ENCODE data around the gene S100A16. TPM values are rescaled to one million over a fixed set of nuclear protein-coding genes. Genes with fewer than 3 reads are reported as not detected.

S100A16 gene
- polyA plus RNA-seq, 1 donor (not counting 4 experiments of a cell fraction or from before 2014, with no cell fraction given), result 1,620 TPM

DNA sequence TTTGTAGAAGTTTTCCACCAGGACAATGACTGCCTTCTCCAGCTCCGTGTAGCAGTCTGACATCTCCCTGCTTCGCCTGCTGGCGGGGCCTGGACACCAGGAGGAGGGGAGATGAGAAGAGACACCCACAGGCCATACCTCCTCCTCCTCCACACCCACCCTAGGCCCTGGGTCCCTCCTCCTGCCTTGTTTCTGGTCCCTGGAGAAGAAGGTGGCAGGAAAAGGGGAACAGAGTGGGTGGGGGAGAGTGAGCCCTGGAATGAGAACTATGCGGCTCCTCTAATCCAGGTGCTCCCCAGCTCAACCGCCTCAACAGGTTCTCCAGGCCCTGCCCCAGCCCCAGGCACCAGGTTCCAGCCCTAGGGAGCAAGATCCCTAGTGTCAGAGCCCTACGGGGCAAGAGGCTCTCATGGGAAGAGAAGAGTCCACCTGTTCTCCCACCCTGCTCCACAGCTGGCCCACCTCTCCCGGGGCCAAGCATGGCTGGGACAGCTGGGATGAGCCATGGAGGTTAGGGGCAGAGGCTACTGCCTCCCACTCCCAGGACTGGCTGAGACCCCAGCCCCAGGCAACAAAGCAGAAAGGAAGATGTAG is 4.8 kb downstream of the S100A16 start:
- Histone ChIP-seq H3K27me3 (ENCODE audit: control insufficient read depth, extremely low read depth, insufficient read depth, low read length) (no peaks in the 10 kb centered on the region), H3K27ac (ENCODE audit: control insufficient read depth, insufficient read depth, low read length) (peak overlapping the region; percentile 81), H3K4me3 (ENCODE audit: control insufficient read depth in 2 of 3, extremely low read depth in 1 of 3, insufficient read depth in 2 of 3, low read depth in 1 of 3, low read length in 3 of 3) (peak overlapping the region; percentile 55 to 98 (median 90)), H4K20me1 (ENCODE audit: control insufficient read depth, extremely low read depth, insufficient read depth, low read length) (peaks cover 5% of the 10 kb centered on the region), H3K9me1 (ENCODE audit: control insufficient read depth, extremely low read depth, insufficient read depth, low read length) (no peaks in the 10 kb centered on the region), H3K4me2 (ENCODE audit: control insufficient read depth, extremely low read depth, insufficient read depth, low read depth, low read length) (peak overlapping the region; percentile 98), H3K9me3 (ENCODE audit: control insufficient read depth, low read depth, low read length) (no peaks in the 10 kb centered on the region), H2AFZ (ENCODE audit: control insufficient read depth, low read length) (no peak overlapping the region), H3K79me2 (ENCODE audit: control insufficient read depth, insufficient read depth, low read length) (peaks cover 51% of the 10 kb centered on the region), H3K9ac (ENCODE audit: control insufficient read depth, extremely low read depth, insufficient read depth, low read length) (peak overlapping the region; percentile 99), H3K36me3 (ENCODE audit: control insufficient read depth in 2 of 2, extremely low read depth in 1 of 2, insufficient read depth in 2 of 2, low read length in 2 of 2) (peaks cover 27 to 49% of the 10 kb centered on the region in 2 experiments), H3K4me1 (ENCODE audit: control insufficient read depth, extremely low read depth, insufficient read depth, low read length) (peaks cover 28% of the 10 kb centered on the region)
- FAIRE-seq (peak; percentile 9), DNase-seq (ENCODE audit: low read depth, low spot score) (no peak)
- dilution Hi-C loops (cut with MboI; ENCODE audit: extremely low pct_ligation_motif_present, low sequenced_read_pairs), result no loop called here
- TF ChIP-seq CTCF (optimal IDR thresholded peaks at IDR 0.05 in 1 of 3, IDR thresholded peaks at IDR 0.05 in 1 of 3, conservative IDR thresholded peaks at IDR 0.05 in 1 of 3; ENCODE audit: extremely low read depth in 1 of 3, insufficient read depth in 2 of 3, low read length in 3 of 3) (no peak), EZH2 (IDR thresholded peaks at IDR 0.05; ENCODE audit: low read length) (no peak)

GRCh38 chr1:153607381-153607780 is 5.6 kb downstream of the S100A16 start:
- Histone ChIP-seq H3K36me3 (ENCODE audit: control insufficient read depth in 2 of 2, extremely low read depth in 1 of 2, insufficient read depth in 2 of 2, low read length in 2 of 2) (peaks cover 27 to 48% of the 10 kb centered on the region in 2 experiments), H3K9me1 (ENCODE audit: control insufficient read depth, extremely low read depth, insufficient read depth, low read length) (no peaks in the 10 kb centered on the region), H3K4me2 (ENCODE audit: control insufficient read depth, extremely low read depth, insufficient read depth, low read depth, low read length) (peak overlapping the region; percentile 98), H2AFZ (ENCODE audit: control insufficient read depth, low read length) (no peak overlapping the region), H3K27ac (ENCODE audit: control insufficient read depth, insufficient read depth, low read length) (peak overlapping the region; percentile 19), H3K79me2 (ENCODE audit: control insufficient read depth, insufficient read depth, low read length) (peaks cover 43% of the 10 kb centered on the region), H4K20me1 (ENCODE audit: control insufficient read depth, extremely low read depth, insufficient read depth, low read length) (peaks cover 5% of the 10 kb centered on the region), H3K27me3 (ENCODE audit: control insufficient read depth, extremely low read depth, insufficient read depth, low read length) (no peaks in the 10 kb centered on the region), H3K9me3 (ENCODE audit: control insufficient read depth, low read depth, low read length) (no peaks in the 10 kb centered on the region), H3K4me3 (ENCODE audit: control insufficient read depth in 2 of 3, extremely low read depth in 1 of 3, insufficient read depth in 2 of 3, low read depth in 1 of 3, low read length in 3 of 3) (peak overlapping the region in 1 of 3 experiments; percentile 13), H3K4me1 (ENCODE audit: control insufficient read depth, extremely low read depth, insufficient read depth, low read length) (peaks cover 27% of the 10 kb centered on the region), H3K9ac (ENCODE audit: control insufficient read depth, extremely low read depth, insufficient read depth, low read length) (no peak overlapping the region)
- TF ChIP-seq EZH2 (IDR thresholded peaks at IDR 0.05; ENCODE audit: low read length), result no peak
- no peak for TF ChIP-seq CTCF (optimal IDR thresholded peaks at IDR 0.05 in 1 of 3, IDR thresholded peaks at IDR 0.05 in 1 of 3, conservative IDR thresholded peaks at IDR 0.05 in 1 of 3; ENCODE audit: extremely low read depth in 1 of 3, insufficient read depth in 2 of 3, low read length in 3 of 3)
- DNase-seq (ENCODE audit: low read depth, low spot score), result no peak
- no peak for FAIRE-seq
- dilution Hi-C loops (cut with MboI; ENCODE audit: extremely low pct_ligation_motif_present, low sequenced_read_pairs), result no loop called here

Measured in keratinocyte (primary cell).